Natural killer cell (primary cell): ENCODE data around the gene TOMM5. TPM values are rescaled to one million over a fixed set of nuclear protein-coding genes. Genes with fewer than 3 reads are reported as not detected.

Experiments used
- ATAC-seq, 3 donors: fragments of 150-1000 bp in 2 of 3; fragments of 200-7000 bp in 1 of 3; cut with Tn5 transposase; 1 replicate in 1 of 3; 2 replicates in 2 of 3; pipeline ENCODE4 v1.10.0; 2021; ENCODE audit warnings: mild to moderate bottlenecking in 2 of 3, moderate library complexity in 2 of 3
- DNase-seq, 2 donors: peaks; one replicate each; pipeline versions ENCODE4 v3.0.0 to v3.0.0-alpha.2; 2013 to 2021; ENCODE audit warnings: mixed read lengths in 1 of 2
- H3K27ac ChIP-seq: one replicate; pipeline ENCODE4 v1.5.1; 2013; ENCODE audit warnings: mild to moderate bottlenecking, low read length
- H3K27me3 ChIP-seq: one replicate; pipeline ENCODE4 v1.6.1; 2013; ENCODE audit warnings: low read length; ENCODE audit not compliant: control insufficient read depth, insufficient read depth
- H3K36me3 ChIP-seq: one replicate; pipeline ENCODE4 v1.6.1; 2013; ENCODE audit warnings: low read length; ENCODE audit not compliant: control insufficient read depth, insufficient read depth
- H3K4me1 ChIP-seq: one replicate; pipeline ENCODE4 v1.6.1; 2013; ENCODE audit warnings: low read length; ENCODE audit not compliant: control insufficient read depth, insufficient read depth
- H3K4me3 ChIP-seq: one replicate; pipeline ENCODE4 v1.5.1; 2013; ENCODE audit warnings: low read length
- H3K9me3 ChIP-seq: one replicate; pipeline ENCODE4 v1.6.1; 2013; ENCODE audit warnings: low read length; ENCODE audit not compliant: control insufficient read depth, insufficient read depth
- H3K27ac Mint-ChIP-seq, 2 donors: one replicate each; pipeline ENCODE4 v1.8.0; 2022; ENCODE audit warnings: mild to moderate bottlenecking in 2 of 2, mixed read lengths in 2 of 2, moderate library complexity in 1 of 2
- H3K27me3 Mint-ChIP-seq, 2 donors: one replicate each; pipeline ENCODE4 v1.8.0; 2022; ENCODE audit warnings: low read depth in 2 of 2, mixed read lengths in 2 of 2
- H3K36me3 Mint-ChIP-seq: one replicate; pipeline ENCODE4 v1.8.0; 2022; ENCODE audit warnings: mixed read lengths
- H3K4me1 Mint-ChIP-seq, 2 donors: one replicate each; pipeline ENCODE4 v1.8.0; 2022; ENCODE audit warnings: mixed read lengths in 2 of 2
- H3K4me3 Mint-ChIP-seq: one replicate; pipeline ENCODE4 v1.8.0; 2022; ENCODE audit warnings: mild to moderate bottlenecking, moderate library complexity, mixed read lengths
- H3K9me3 Mint-ChIP-seq, 2 donors: one replicate each; pipeline ENCODE4 v1.8.0; 2022; ENCODE audit warnings: mixed read lengths in 2 of 2
- WGBS: methylation state at CpG from one replicate; pipeline ENCODE4 v1.1.7; 2013; ENCODE audit warnings: missing lambda C conversion rate; ENCODE audit not compliant: insufficient coverage; 5-methylcytosine and 5-hydroxymethylcytosine counted together
- intact Hi-C: fragments of 100-400 bp; cut with micrococcal nuclease; formaldehyde crosslinking; loops from one replicate; pipeline ENCODE4 v1.14.2; 2022
- total RNA-seq, 4 donors: library from RNA; stranded (reverse); fragments of 120-200 nt in 1 of 4; gene quantifications; one replicate each; pipeline versions ENCODE4 v1.2.3 to v1.2.4, GENCODE V29; 2013 to 2022
- TF ChIP-seq, protein P1 (sequence below): fragments of 200-600 bp; IDR thresholded peaks from one replicate; pipeline ENCODE4 v1.8.0; 2022; ENCODE audit warnings: antibody characterized with exemption

Gene TOMM5
- total RNA-seq, 3 donors from 2014 or later (not counting 1 experiment from before 2014, with no cell fraction given) = 29.3 to 38.9 (median 36.7) TPM

DNA sequence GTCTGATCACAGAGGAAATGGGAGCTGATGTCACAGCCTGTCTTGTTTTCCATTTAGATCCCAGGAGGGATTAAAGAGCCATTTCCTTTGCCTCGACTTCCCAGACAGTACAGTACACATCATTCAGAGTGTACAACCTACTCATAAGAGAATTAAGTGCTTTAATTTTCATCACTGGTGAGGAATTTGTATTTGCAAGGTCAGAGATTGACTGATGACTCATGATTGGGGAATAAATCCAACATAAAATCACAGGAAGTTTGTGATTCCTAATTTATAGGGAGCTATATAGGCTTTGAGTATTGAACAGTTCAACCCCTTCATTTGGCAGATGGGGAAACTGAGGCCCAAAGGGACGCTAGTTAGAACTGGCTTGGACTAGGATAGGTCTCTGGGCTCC, 4.1 kb upstream of the TOMM5 start:
- no peaks in the 10 kb centered on the region for H3K9me3 ChIP-seq
- peaks cover 17 to 24% of the 10 kb centered on the region in 2 donors for H3K27me3 Mint-ChIP-seq
- H3K4me1 Mint-ChIP-seq = peaks cover 7 to 14% of the 10 kb centered on the region in 2 donors
- peaks cover 5% of the 10 kb centered on the region for H3K27me3 ChIP-seq
- TF ChIP-seq, protein P1, sequence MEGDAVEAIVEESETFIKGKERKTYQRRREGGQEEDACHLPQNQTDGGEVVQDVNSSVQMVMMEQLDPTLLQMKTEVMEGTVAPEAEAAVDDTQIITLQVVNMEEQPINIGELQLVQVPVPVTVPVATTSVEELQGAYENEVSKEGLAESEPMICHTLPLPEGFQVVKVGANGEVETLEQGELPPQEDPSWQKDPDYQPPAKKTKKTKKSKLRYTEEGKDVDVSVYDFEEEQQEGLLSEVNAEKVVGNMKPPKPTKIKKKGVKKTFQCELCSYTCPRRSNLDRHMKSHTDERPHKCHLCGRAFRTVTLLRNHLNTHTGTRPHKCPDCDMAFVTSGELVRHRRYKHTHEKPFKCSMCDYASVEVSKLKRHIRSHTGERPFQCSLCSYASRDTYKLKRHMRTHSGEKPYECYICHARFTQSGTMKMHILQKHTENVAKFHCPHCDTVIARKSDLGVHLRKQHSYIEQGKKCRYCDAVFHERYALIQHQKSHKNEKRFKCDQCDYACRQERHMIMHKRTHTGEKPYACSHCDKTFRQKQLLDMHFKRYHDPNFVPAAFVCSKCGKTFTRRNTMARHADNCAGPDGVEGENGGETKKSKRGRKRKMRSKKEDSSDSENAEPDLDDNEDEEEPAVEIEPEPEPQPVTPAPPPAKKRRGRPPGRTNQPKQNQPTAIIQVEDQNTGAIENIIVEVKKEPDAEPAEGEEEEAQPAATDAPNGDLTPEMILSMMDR = no peak
- WGBS = 50% methylated on average over 1 of the region's 2 CpGs
- no peaks in the 10 kb centered on the region for H3K36me3 ChIP-seq
- no peak overlapping the region for H3K27ac Mint-ChIP-seq
- H3K27ac ChIP-seq = no peak overlapping the region
- intact Hi-C loops = no loop called here
- no peak overlapping the region for H3K4me3 ChIP-seq
- ATAC-seq (no peak), DNase-seq (no peak)
- no peaks in the 10 kb centered on the region for H3K9me3 Mint-ChIP-seq
- H3K4me3 Mint-ChIP-seq = no peak overlapping the region
- H3K36me3 Mint-ChIP-seq = no peaks in the 10 kb centered on the region
- H3K4me1 ChIP-seq = peaks cover 19% of the 10 kb centered on the region

GRCh38 chr9:37593883-37594448, 1.6 kb upstream of the TOMM5 start:
- peaks cover 26 to 32% of the 10 kb centered on the region in 2 donors for H3K4me1 Mint-ChIP-seq
- H3K27ac ChIP-seq = no peak overlapping the region
- no peak for DNase-seq
- H3K9me3 ChIP-seq = no peaks in the 10 kb centered on the region
- no peaks in the 10 kb centered on the region for H3K9me3 Mint-ChIP-seq
- H3K27me3 Mint-ChIP-seq = peaks cover 12% of the 10 kb centered on the region in 2 donors
- no peaks in the 10 kb centered on the region for H3K36me3 ChIP-seq
- peak overlapping the region in 1 of 2 donors; percentile 46 for H3K27ac Mint-ChIP-seq
- TF ChIP-seq, protein P1 = no peak
- no peak overlapping the region for H3K4me3 ChIP-seq
- intact Hi-C loops = loop anchor here (2.0 to 5.0 kb wide), 2 partner anchors 92 to 109 kb away; partner anchors contain the start of gene POLR1E
- 93% methylated on average over 4 of the region's 6 CpGs for WGBS
- ATAC-seq = no peak
- peak overlapping the region; percentile 67 for H3K4me3 Mint-ChIP-seq
- peaks cover 5% of the 10 kb centered on the region for H3K27me3 ChIP-seq
- peaks cover 30% of the 10 kb centered on the region for H3K4me1 ChIP-seq
- H3K36me3 Mint-ChIP-seq = no peaks in the 10 kb centered on the region

DNA sequence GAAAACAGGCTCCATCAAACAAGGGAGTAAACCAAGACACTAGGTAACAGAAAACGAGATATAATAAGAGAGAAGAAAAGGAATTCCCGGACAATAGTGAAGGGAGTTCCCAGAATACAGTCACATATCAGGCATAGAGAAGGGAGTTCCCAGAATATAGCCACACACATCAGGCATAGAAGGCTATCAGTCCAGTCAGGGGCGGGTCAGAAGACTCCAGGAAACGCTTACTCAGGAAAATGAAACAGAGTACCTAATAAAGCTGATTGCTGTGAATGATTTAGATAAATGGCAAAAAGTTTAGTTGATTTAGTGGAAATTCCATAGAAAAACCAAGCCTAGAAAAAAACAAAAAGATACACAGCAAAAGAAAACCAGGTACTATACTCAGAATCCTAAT, 4.9 kb downstream of the TOMM5 start:
- Mint-ChIP-seq H3K9me3 (no peaks in the 10 kb centered on the region), H3K27ac (no peak overlapping the region), H3K4me1 (peaks cover 32 to 33% of the 10 kb centered on the region in 2 donors), H3K4me3 (no peak overlapping the region), H3K36me3 (peaks cover 14% of the 10 kb centered on the region), H3K27me3 (no peaks in the 10 kb centered on the region)
- intact Hi-C loops = no loop called here
- H3K4me1 ChIP-seq = peaks cover 18% of the 10 kb centered on the region
- DNase-seq (no peak), ATAC-seq (no peak)
- no peak overlapping the region for H3K4me3 ChIP-seq
- no peaks in the 10 kb centered on the region for H3K9me3 ChIP-seq
- H3K36me3 ChIP-seq = peaks cover 44% of the 10 kb centered on the region
- TF ChIP-seq, protein P1 = no peak
- no peak overlapping the region for H3K27ac ChIP-seq
- H3K27me3 ChIP-seq = no peaks in the 10 kb centered on the region
- 84% methylated on average over 2 of the region's 4 CpGs for WGBS
